Measurements from ENCODE around the gene OGFOD2.

DNA sequence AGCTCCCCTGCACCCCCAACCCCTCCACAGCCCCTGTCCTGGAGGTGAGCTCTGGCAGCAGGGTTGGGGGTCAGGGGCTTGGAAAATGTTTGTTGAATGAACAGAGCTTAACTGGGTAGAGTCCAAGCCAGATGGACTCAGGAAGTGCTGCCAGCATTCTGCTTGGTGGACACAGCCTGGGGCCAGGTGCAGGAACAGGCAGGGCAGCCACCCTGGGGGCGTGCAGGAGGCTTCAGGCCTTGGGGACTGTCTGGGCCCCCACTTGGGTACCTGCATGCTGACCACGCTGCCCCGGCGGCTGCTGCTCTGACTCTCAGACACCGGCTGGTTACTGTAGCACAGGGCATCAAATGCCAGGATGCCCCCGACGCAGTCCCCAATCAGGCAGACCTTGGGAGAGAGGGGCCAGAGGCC, 21.2 kb downstream of the OGFOD2 start:
- TF ChIP-seq BACH2 (CRISPR knock-in tag; IDR thresholded peaks at IDR 0.05; ENCODE audit: borderline replicate concordance) (no peak), ESRRG (CRISPR knock-in tag; IDR thresholded peaks at IDR 0.05) (no peak), ARNTL (CRISPR knock-in tag; IDR thresholded peaks at IDR 0.05; ENCODE audit: borderline replicate concordance, low read depth) (no peak), RARB (CRISPR knock-in tag; IDR thresholded peaks at IDR 0.05) (no peak)
- TF ChIP-seq, protein P1, sequence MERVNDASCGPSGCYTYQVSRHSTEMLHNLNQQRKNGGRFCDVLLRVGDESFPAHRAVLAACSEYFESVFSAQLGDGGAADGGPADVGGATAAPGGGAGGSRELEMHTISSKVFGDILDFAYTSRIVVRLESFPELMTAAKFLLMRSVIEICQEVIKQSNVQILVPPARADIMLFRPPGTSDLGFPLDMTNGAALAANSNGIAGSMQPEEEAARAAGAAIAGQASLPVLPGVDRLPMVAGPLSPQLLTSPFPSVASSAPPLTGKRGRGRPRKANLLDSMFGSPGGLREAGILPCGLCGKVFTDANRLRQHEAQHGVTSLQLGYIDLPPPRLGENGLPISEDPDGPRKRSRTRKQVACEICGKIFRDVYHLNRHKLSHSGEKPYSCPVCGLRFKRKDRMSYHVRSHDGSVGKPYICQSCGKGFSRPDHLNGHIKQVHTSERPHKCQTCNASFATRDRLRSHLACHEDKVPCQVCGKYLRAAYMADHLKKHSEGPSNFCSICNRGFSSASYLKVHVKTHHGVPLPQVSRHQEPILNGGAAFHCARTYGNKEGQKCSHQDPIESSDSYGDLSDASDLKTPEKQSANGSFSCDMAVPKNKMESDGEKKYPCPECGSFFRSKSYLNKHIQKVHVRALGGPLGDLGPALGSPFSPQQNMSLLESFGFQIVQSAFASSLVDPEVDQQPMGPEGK (CRISPR knock-in tag; IDR thresholded peaks at IDR 0.05; ENCODE audit: borderline replicate concordance), result no peak
- TF ChIP-seq, protein P2, sequence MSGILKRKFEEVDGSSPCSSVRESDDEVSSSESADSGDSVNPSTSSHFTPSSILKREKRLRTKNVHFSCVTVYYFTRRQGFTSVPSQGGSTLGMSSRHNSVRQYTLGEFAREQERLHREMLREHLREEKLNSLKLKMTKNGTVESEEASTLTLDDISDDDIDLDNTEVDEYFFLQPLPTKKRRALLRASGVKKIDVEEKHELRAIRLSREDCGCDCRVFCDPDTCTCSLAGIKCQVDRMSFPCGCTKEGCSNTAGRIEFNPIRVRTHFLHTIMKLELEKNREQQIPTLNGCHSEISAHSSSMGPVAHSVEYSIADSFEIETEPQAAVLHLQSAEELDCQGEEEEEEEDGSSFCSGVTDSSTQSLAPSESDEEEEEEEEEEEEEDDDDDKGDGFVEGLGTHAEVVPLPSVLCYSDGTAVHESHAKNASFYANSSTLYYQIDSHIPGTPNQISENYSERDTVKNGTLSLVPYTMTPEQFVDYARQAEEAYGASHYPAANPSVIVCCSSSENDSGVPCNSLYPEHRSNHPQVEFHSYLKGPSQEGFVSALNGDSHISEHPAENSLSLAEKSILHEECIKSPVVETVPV (CRISPR knock-in tag; IDR thresholded peaks at IDR 0.05), result no peak
